ENCODE data around the gene MESD. TPM values are rescaled to one million over a fixed set of nuclear protein-coding genes. Genes with fewer than 3 reads are reported as not detected.

The MESD gene
- polyA plus RNA-seq, 1 donor from 2014 or later, result 16.3 TPM

DNA sequence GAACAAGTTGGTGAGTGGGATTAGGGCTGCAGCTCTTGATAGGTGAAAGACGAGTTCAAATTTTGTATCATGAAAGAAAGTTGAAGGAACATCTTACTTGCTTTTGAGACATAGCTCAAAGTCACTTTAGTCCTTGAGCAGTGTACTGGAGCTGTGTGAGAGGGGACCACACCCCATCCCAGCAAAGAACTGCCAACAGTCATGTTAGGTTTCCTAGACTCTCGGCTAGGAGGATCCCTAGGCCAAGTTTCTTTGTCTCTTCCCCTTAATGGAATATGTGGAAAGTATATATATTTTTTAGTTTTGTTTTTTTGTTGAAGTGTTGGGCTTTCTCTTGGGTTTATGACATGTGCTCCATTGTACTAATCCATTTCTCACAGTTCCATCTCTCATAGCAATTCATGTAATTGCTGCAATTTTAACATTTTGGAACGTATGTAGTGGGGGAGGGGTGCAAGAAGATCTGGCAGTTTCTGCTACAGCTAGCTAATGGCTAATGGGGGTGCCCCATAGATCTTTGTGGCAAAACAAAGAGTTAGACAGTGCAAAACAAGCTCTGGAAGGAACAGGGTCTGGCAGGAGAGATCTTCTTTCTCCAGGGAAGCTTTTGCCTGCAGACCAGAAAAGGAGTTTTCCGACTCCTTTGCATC, 36.2 kb upstream of the MESD start:
- H3K36me3 ChIP-seq (ENCODE audit: insufficient read depth, low read length), result no peaks in the 10 kb centered on the region
- no peaks in the 10 kb centered on the region for H4K20me1 ChIP-seq (ENCODE audit: insufficient read depth)
- H3K4me2 ChIP-seq (ENCODE audit: low read length), result no peak overlapping the region
- H3K79me2 ChIP-seq (replicated peaks; ENCODE audit: insufficient read depth, low read length), result no peaks in the 10 kb centered on the region
- TF ChIP-seq REST (IDR thresholded peaks at IDR 0.05; ENCODE audit: borderline replicate concordance) (no peak), POLR2AphosphoS5 (IDR thresholded peaks at IDR 0.05) (no peak), EZH2 (IDR thresholded peaks at IDR 0.05; ENCODE audit: borderline replicate concordance, insufficient read depth, low read length, poor library complexity, severe bottlenecking) (no peak), TAF1 (IDR thresholded peaks at IDR 0.05; ENCODE audit: low read depth) (no peak), MXI1 (conservative IDR thresholded peaks at IDR 0.05; ENCODE audit: poor library complexity, severe bottlenecking) (no peak), RAD21 (conservative IDR thresholded peaks at IDR 0.05) (no peak), SMC3 (conservative IDR thresholded peaks at IDR 0.05; ENCODE audit: poor library complexity) (no peak), EP300 (conservative IDR thresholded peaks at IDR 0.05; ENCODE audit: poor library complexity, severe bottlenecking) (no peak)
- TF ChIP-seq, protein P1, sequence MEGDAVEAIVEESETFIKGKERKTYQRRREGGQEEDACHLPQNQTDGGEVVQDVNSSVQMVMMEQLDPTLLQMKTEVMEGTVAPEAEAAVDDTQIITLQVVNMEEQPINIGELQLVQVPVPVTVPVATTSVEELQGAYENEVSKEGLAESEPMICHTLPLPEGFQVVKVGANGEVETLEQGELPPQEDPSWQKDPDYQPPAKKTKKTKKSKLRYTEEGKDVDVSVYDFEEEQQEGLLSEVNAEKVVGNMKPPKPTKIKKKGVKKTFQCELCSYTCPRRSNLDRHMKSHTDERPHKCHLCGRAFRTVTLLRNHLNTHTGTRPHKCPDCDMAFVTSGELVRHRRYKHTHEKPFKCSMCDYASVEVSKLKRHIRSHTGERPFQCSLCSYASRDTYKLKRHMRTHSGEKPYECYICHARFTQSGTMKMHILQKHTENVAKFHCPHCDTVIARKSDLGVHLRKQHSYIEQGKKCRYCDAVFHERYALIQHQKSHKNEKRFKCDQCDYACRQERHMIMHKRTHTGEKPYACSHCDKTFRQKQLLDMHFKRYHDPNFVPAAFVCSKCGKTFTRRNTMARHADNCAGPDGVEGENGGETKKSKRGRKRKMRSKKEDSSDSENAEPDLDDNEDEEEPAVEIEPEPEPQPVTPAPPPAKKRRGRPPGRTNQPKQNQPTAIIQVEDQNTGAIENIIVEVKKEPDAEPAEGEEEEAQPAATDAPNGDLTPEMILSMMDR (IDR thresholded peaks at IDR 0.05; ENCODE audit: poor library complexity, severe bottlenecking), result no peak
- no peak overlapping the region for H3K27ac ChIP-seq (ENCODE audit: low read length)
- H2AFZ ChIP-seq (ENCODE audit: low read depth, low read length), result no peak overlapping the region
- no peak overlapping the region for H3K9ac ChIP-seq (ENCODE audit: low read length)
- H3K4me3 ChIP-seq (ENCODE audit: low read length), result no peak overlapping the region
- H3K27me3 ChIP-seq (ENCODE audit: insufficient read depth, low read depth, low read length), result no peaks in the 10 kb centered on the region
- H3F3A ChIP-seq (ENCODE audit: insufficient read depth, low read length, poor library complexity, severe bottlenecking), result no peaks in the 10 kb centered on the region
- H3K9me3 ChIP-seq (ENCODE audit: low read length), result no peaks in the 10 kb centered on the region
- H3K9me2 ChIP-seq (ENCODE audit: insufficient read depth, low read length), result no peaks in the 10 kb centered on the region

GRCh38 chr15:81024936-81025335, 35.3 kb upstream of the MESD start:
- no peak overlapping the region for H2AFZ ChIP-seq (ENCODE audit: low read depth, low read length)
- TF ChIP-seq EZH2 (IDR thresholded peaks at IDR 0.05; ENCODE audit: borderline replicate concordance, insufficient read depth, low read length, poor library complexity, severe bottlenecking), result no peak
- no peak for TF ChIP-seq MXI1 (conservative IDR thresholded peaks at IDR 0.05; ENCODE audit: poor library complexity, severe bottlenecking)
- TF ChIP-seq REST (IDR thresholded peaks at IDR 0.05; ENCODE audit: borderline replicate concordance), result no peak
- no peak for TF ChIP-seq SMC3 (conservative IDR thresholded peaks at IDR 0.05; ENCODE audit: poor library complexity)
- TF ChIP-seq TAF1 (IDR thresholded peaks at IDR 0.05; ENCODE audit: low read depth), result no peak
- no peak for TF ChIP-seq EP300 (conservative IDR thresholded peaks at IDR 0.05; ENCODE audit: poor library complexity, severe bottlenecking)
- TF ChIP-seq, protein P1 (IDR thresholded peaks at IDR 0.05; ENCODE audit: poor library complexity, severe bottlenecking), result no peak
- no peak for TF ChIP-seq RAD21 (conservative IDR thresholded peaks at IDR 0.05)
- TF ChIP-seq POLR2AphosphoS5 (IDR thresholded peaks at IDR 0.05), result no peak
- no peak overlapping the region for H3K4me3 ChIP-seq (ENCODE audit: low read length)
- no peaks in the 10 kb centered on the region for H4K20me1 ChIP-seq (ENCODE audit: insufficient read depth)
- H3K9me3 ChIP-seq (ENCODE audit: low read length), result no peaks in the 10 kb centered on the region
- H3K9ac ChIP-seq (ENCODE audit: low read length), result no peak overlapping the region
- H3F3A ChIP-seq (ENCODE audit: insufficient read depth, low read length, poor library complexity, severe bottlenecking), result no peaks in the 10 kb centered on the region
- H3K27me3 ChIP-seq (ENCODE audit: insufficient read depth, low read depth, low read length), result no peaks in the 10 kb centered on the region
- no peaks in the 10 kb centered on the region for H3K9me2 ChIP-seq (ENCODE audit: insufficient read depth, low read length)
- no peak overlapping the region for H3K27ac ChIP-seq (ENCODE audit: low read length)
- no peak overlapping the region for H3K4me2 ChIP-seq (ENCODE audit: low read length)
- no peaks in the 10 kb centered on the region for H3K36me3 ChIP-seq (ENCODE audit: insufficient read depth, low read length)
- H3K79me2 ChIP-seq (replicated peaks; ENCODE audit: insufficient read depth, low read length), result no peaks in the 10 kb centered on the region
